ENCODE measurements around the gene FARP2.

DNA sequence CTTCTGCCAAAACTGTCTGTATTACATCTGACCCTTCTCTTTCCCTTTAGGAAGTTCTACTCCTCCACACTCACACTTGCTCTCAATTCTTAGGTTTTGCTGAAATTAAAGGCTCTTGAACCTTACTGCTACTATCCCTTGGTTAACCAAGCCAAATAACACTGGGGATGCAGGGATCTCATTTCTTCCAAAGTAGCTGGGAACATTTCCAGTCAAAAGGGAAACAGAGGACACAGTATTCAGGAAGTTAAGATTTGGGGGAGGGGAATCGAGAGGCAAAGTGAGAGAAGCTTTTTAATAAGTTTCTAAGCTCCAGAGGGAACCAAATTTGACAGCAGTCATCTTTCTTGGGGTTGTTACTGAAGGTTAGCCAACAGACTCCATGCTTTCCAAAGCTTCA is 34.2 kb upstream of the FARP2 start:
- TF ChIP-seq, protein P1, sequence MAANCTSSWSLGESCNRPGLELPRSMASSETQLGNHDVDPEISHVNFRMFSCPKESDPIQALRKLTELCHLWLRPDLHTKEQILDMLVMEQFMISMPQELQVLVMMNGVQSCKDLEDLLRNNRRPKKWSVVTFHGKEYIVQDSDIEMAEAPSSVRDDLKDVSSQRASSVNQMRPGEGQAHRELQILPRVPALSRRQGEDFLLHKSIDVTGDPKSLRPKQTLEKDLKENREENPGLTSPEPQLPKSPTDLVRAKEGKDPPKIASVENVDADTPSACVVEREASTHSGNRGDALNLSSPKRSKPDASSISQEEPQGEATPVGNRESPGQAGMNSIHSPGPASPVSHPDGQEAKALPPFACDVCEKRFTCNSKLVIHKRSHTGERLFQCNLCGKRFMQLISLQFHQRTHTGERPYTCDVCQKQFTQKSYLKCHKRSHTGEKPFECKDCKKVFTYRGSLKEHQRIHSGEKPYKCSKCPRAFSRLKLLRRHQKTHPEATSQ (tag by site-specific recombination; IDR thresholded peaks at IDR 0.05) = no peak
- TF ChIP-seq, protein P2, sequence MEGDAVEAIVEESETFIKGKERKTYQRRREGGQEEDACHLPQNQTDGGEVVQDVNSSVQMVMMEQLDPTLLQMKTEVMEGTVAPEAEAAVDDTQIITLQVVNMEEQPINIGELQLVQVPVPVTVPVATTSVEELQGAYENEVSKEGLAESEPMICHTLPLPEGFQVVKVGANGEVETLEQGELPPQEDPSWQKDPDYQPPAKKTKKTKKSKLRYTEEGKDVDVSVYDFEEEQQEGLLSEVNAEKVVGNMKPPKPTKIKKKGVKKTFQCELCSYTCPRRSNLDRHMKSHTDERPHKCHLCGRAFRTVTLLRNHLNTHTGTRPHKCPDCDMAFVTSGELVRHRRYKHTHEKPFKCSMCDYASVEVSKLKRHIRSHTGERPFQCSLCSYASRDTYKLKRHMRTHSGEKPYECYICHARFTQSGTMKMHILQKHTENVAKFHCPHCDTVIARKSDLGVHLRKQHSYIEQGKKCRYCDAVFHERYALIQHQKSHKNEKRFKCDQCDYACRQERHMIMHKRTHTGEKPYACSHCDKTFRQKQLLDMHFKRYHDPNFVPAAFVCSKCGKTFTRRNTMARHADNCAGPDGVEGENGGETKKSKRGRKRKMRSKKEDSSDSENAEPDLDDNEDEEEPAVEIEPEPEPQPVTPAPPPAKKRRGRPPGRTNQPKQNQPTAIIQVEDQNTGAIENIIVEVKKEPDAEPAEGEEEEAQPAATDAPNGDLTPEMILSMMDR (tag by site-specific recombination; IDR thresholded peaks at IDR 0.05) = no peak
- TF ChIP-seq, protein P3, sequence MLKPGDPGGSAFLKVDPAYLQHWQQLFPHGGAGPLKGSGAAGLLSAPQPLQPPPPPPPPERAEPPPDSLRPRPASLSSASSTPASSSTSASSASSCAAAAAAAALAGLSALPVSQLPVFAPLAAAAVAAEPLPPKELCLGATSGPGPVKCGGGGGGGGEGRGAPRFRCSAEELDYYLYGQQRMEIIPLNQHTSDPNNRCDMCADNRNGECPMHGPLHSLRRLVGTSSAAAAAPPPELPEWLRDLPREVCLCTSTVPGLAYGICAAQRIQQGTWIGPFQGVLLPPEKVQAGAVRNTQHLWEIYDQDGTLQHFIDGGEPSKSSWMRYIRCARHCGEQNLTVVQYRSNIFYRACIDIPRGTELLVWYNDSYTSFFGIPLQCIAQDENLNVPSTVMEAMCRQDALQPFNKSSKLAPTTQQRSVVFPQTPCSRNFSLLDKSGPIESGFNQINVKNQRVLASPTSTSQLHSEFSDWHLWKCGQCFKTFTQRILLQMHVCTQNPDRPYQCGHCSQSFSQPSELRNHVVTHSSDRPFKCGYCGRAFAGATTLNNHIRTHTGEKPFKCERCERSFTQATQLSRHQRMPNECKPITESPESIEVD (tag by site-specific recombination; IDR thresholded peaks at IDR 0.05) = no peak
- TF ChIP-seq ZFP37 (tag by site-specific recombination; IDR thresholded peaks at IDR 0.05) (no peak), ZNF354C (tag by site-specific recombination; IDR thresholded peaks at IDR 0.05; ENCODE audit: borderline replicate concordance, low read depth) (no peak), ZBTB17 (tag by site-specific recombination; IDR thresholded peaks at IDR 0.05) (no peak), BCL11A (tag by site-specific recombination; IDR thresholded peaks at IDR 0.05; ENCODE audit: low read depth) (no peak), SP2 (tag by site-specific recombination; IDR thresholded peaks at IDR 0.05) (no peak), ZNF830 (tag by site-specific recombination; IDR thresholded peaks at IDR 0.05; ENCODE audit: low read depth) (no peak)

Data from HEK293 (cell line).